GM23338 (cell line): Measurements from ENCODE around the gene RNU6-7. TPM values are rescaled to one million over a fixed set of nuclear protein-coding genes. Genes with fewer than 3 reads are reported as not detected.

ENCODE experiments used
- ATAC-seq: fragments of 200-7000 bp; cut with Tn5 transposase; 3 replicates; pipeline ENCODE4 v1.9.1; 2020
- DNase-seq: peaks from one replicate; pipeline ENCODE4 v3.0.0-alpha.2; 2015; ENCODE audit warnings: low spot score
- H2AFZ ChIP-seq: fragments of 200-600 bp; sonication (generic); 2 replicates; pipeline ENCODE4 v1.8.0; 2016; ENCODE audit warnings: antibody characterized with exemption, mild to moderate bottlenecking, moderate library complexity
- H3F3A ChIP-seq: fragments of 200-600 bp; sonication (generic); replicated peaks from 2 replicates; pipeline ENCODE4 v1.8.0; 2017; ENCODE audit warnings: antibody characterized with exemption, mixed run types, low read depth
- H3K27ac ChIP-seq: fragments of 200-600 bp; sonication (generic); 2 replicates; pipeline ENCODE4 v1.6.1; 2016; ENCODE audit warnings: low read depth
- H3K27me3 ChIP-seq: fragments of 200-600 bp; sonication (generic); 2 replicates; pipeline ENCODE4 v1.8.0; 2016; ENCODE audit warnings: mild to moderate bottlenecking, mixed run types, moderate library complexity; ENCODE audit not compliant: insufficient read depth
- H3K36me3 ChIP-seq: fragments of 200-600 bp; sonication (generic); 2 replicates; pipeline ENCODE4 v1.8.0; 2016; ENCODE audit warnings: mild to moderate bottlenecking; ENCODE audit not compliant: insufficient read depth
- H3K4me1 ChIP-seq: fragments of 200-600 bp; sonication (generic); 2 replicates; pipeline ENCODE4 v1.8.0; 2016; ENCODE audit warnings: mild to moderate bottlenecking, moderate library complexity; ENCODE audit not compliant: insufficient read depth
- H3K4me2 ChIP-seq: fragments of 200-600 bp; sonication (generic); 2 replicates; pipeline ENCODE4 v1.7.1; 2017; ENCODE audit warnings: mixed run types
- H3K4me3 ChIP-seq: fragments of 200-600 bp; sonication (generic); 2 replicates; pipeline ENCODE4 v1.6.1; 2016; ENCODE audit warnings: mixed run types
- H3K79me2 ChIP-seq: fragments of 200-600 bp; sonication (generic); replicated peaks from 2 replicates; pipeline ENCODE4 v1.8.0; 2017; ENCODE audit warnings: mild to moderate bottlenecking; ENCODE audit not compliant: insufficient read depth
- H3K9me2 ChIP-seq: fragments of 200-600 bp; sonication (generic); 2 replicates; pipeline ENCODE4 v1.8.0; 2017; ENCODE audit not compliant: insufficient read depth
- H4K20me1 ChIP-seq: fragments of 200-600 bp; sonication (generic); replicated peaks from 2 replicates; pipeline ENCODE4 v1.8.0; 2017; ENCODE audit warnings: mild to moderate bottlenecking; ENCODE audit not compliant: insufficient read depth
- H3K27ac Mint-ChIP-seq: 2 replicates; pipeline ENCODE4 v1.8.0; 2020; ENCODE audit warnings: inconsistent platforms, mild to moderate bottlenecking, moderate library complexity, mixed read lengths
- H3K27me3 Mint-ChIP-seq: 3 replicates; pipeline ENCODE4 v1.8.0; 2022; ENCODE audit warnings: low read depth, mild to moderate bottlenecking, moderate library complexity, mixed read lengths, inconsistent platforms; ENCODE audit not compliant: insufficient read depth, poor library complexity
- H3K36me3 Mint-ChIP-seq: 3 replicates; pipeline ENCODE4 v1.8.0; 2021; ENCODE audit warnings: low read depth, mild to moderate bottlenecking, inconsistent platforms, moderate library complexity, mixed read lengths
- H3K4me1 Mint-ChIP-seq: 3 replicates; pipeline ENCODE4 v1.8.0; 2020; ENCODE audit warnings: mild to moderate bottlenecking, inconsistent platforms, mixed read lengths
- H3K4me3 Mint-ChIP-seq: 3 replicates; pipeline ENCODE4 v1.8.0; 2021; ENCODE audit warnings: moderate library complexity, mild to moderate bottlenecking, inconsistent platforms, mixed read lengths
- H3K9me3 Mint-ChIP-seq: 3 replicates; pipeline ENCODE4 v1.8.0; 2020; ENCODE audit warnings: moderate library complexity, mild to moderate bottlenecking, inconsistent platforms, mixed read lengths
- CREB1 ChIP-seq: fragments of 250-450 bp; sonication (Bioruptor Pico); IDR thresholded peaks from 2 replicates; pipeline ENCODE4 v1.5.0; 2020; ENCODE audit warnings: low read depth, mild to moderate bottlenecking, moderate library complexity
- CTCF ChIP-seq, 2 experiments: fragments of 200-600 bp in 1 of 2; sonication (generic) in 1 of 2; conservative IDR thresholded peaks; 2 replicates each; pipeline versions ENCODE4 v1.5.1 to v1.6.1; 2016 to 2017; ENCODE audit warnings: antibody characterized with exemption in 2 of 2, low read depth in 2 of 2, mild to moderate bottlenecking in 2 of 2, moderate library complexity in 1 of 2
- ETS1 ChIP-seq: IDR thresholded peaks from 2 replicates; pipeline ENCODE4 v1.6.1; 2016; ENCODE audit warnings: antibody characterized with exemption
- EZH2 ChIP-seq: fragments of 200-600 bp; sonication (generic); IDR thresholded peaks from one replicate; pipeline ENCODE4 v1.8.0; 2017; ENCODE audit warnings: antibody characterized with exemption, mild to moderate bottlenecking, low read depth; ENCODE audit not compliant: unreplicated experiment
- EZH2phosphoT487 ChIP-seq: fragments of 200-600 bp; sonication (generic); IDR thresholded peaks from one replicate; pipeline ENCODE4 v1.8.1; 2018; ENCODE audit warnings: antibody characterized with exemption; ENCODE audit not compliant: unreplicated experiment
- JUNB ChIP-seq: IDR thresholded peaks from one replicate; pipeline ENCODE4 v1.6.1; 2016; ENCODE audit warnings: antibody characterized with exemption; ENCODE audit not compliant: unreplicated experiment
- NANOG ChIP-seq: IDR thresholded peaks from 2 replicates; pipeline ENCODE4 v1.6.1; 2016; ENCODE audit warnings: antibody characterized with exemption, borderline replicate concordance
- REST ChIP-seq: IDR thresholded peaks from one replicate; pipeline ENCODE4 v1.6.1; 2018; ENCODE audit warnings: antibody characterized with exemption; ENCODE audit not compliant: unreplicated experiment
- STAT1 ChIP-seq: IDR thresholded peaks from one replicate; pipeline ENCODE4 v1.6.1; 2016; ENCODE audit warnings: antibody characterized with exemption; ENCODE audit not compliant: unreplicated experiment
- ZNF114 ChIP-seq: fragments of 250-450 bp; sonication (Bioruptor Pico); IDR thresholded peaks from 2 replicates; pipeline ENCODE4 v1.5.0; 2020; ENCODE audit warnings: mild to moderate bottlenecking, moderate library complexity
- ZNF331 ChIP-seq: fragments of 250-450 bp; sonication (Bioruptor Pico); IDR thresholded peaks from 2 replicates; pipeline ENCODE4 v1.5.0; 2020; ENCODE audit warnings: low read depth, mild to moderate bottlenecking, moderate library complexity
- polyA plus RNA-seq: library from polyadenylated mRNA; unstranded; fragments of >200 nt; fragmentation: Nextera tagmentation; extraction: Ambion mirVana; gene quantifications from 2 replicates; pipeline ENCODE4 v1.2.1, GENCODE V29; 2016
- total RNA-seq: library from RNA; depleted of rRNA; stranded (reverse); fragments of >200 nt; shearing (Covaris generic); gene quantifications from 2 replicates; pipeline ENCODE4 v1.2.3, GENCODE V29; 2014

Gene RNU6-7
- total and polyA plus RNA-seq, 2 experiments from 2014 or later: 39.1 TPM; not detected in 1

- no peak overlapping the region for H3K27ac ChIP-seq
These were observed 1.3 kb upstream of the RNU6-7 start for GRCh38 chr14:32200368-32201192.

More at GRCh38 chr14:32200368-32201192, 1.3 kb upstream of the RNU6-7 start:
- no peaks in the 10 kb centered on the region for H4K20me1 ChIP-seq
- DNase-seq: no peak
- Mint-ChIP-seq H3K4me1 (peaks cover 8% of the 10 kb centered on the region), H3K27me3 (peaks cover 15% of the 10 kb centered on the region), H3K27ac (no peak overlapping the region; the same call in 1 of the 2 replicates), H3K9me3 (no peaks in the 10 kb centered on the region), H3K4me3 (peak overlapping the region; percentile 90), H3K36me3 (no peaks in the 10 kb centered on the region)
- peak overlapping the region; percentile 89 for H3K4me2 ChIP-seq
- ATAC-seq: no peak
- H3K4me1 ChIP-seq: no peaks in the 10 kb centered on the region
- no peaks in the 10 kb centered on the region for H3F3A ChIP-seq
- no peaks in the 10 kb centered on the region for H3K36me3 ChIP-seq
- H3K79me2 ChIP-seq: no peaks in the 10 kb centered on the region
- H3K4me3 ChIP-seq: peak overlapping the region; percentile 67
- peak overlapping the region; percentile 80 for H2AFZ ChIP-seq
- TF ChIP-seq NANOG (no peak), REST (no peak), ZNF331 (no peak), CTCF (conservative IDR thresholded peaks at IDR 0.05; ENCODE audit: low read depth in 2 of 2) (no peak), STAT1 (no peak), EZH2 (no peak), EZH2phosphoT487 (no peak), CREB1 (CRISPR knock-in tag) (no peak), JUNB (no peak), ETS1 (no peak), ZNF114 (CRISPR knock-in tag) (no peak)
- peaks cover 7% of the 10 kb centered on the region; the same call in 1 of the 2 replicates for H3K27me3 ChIP-seq
- H3K9me2 ChIP-seq: no peaks in the 10 kb centered on the region
